ENCODE data around the gene ADARB2. TPM values are rescaled to one million over a fixed set of nuclear protein-coding genes. Genes with fewer than 3 reads are reported as not detected.

The ADARB2 gene
- total RNA-seq, 2 donors from 2014 or later, result 1.1 to 1.8 TPM

DNA sequence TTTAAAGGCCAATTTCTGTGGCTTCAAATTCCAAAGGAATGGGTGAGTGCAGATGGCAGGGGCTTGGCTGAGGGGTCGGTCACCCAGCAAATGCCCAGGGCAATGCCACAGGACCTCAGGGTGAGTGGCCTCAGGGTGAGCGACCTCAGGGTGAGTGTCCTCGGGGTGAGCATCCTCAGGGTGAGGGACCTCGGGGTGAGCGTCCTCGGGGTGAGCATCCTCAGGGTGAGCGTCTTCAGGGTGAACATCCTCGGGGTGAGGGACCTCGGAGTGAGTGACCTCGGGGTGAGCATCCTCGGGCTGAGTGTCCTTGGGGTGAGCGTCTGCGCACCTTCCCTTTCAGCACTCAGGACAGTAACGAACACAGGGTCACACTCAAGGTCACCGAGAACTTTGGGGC, 59.2 kb downstream of the ADARB2 start:
- Mint-ChIP-seq H3K27ac (no peak overlapping the region), H3K36me3 (ENCODE audit: low read depth) (no peaks in the 10 kb centered on the region), H3K9me3 (no peaks in the 10 kb centered on the region), H3K27me3 (ENCODE audit: insufficient read depth) (no peaks in the 10 kb centered on the region), H3K4me1 (no peaks in the 10 kb centered on the region), H3K4me3 (no peak overlapping the region)
- Histone ChIP-seq H3K27me3 (ENCODE audit: control insufficient read depth, insufficient read depth, low read length, poor library complexity, severe bottlenecking) (no peaks in the 10 kb centered on the region), H3K4me1 (ENCODE audit: control insufficient read depth, insufficient read depth, low read length) (no peaks in the 10 kb centered on the region), H3K9ac (ENCODE audit: extremely low read depth, low read length, poor library complexity, severe bottlenecking) (no peak overlapping the region), H3K36me3 (ENCODE audit: control insufficient read depth, insufficient read depth, low read length) (no peaks in the 10 kb centered on the region), H3K9me3 (ENCODE audit: control insufficient read depth, low read length) (no peaks in the 10 kb centered on the region), H3K4me3 (ENCODE audit: low read length) (no peak overlapping the region), H3K27ac (ENCODE audit: low read depth, low read length) (no peak overlapping the region)
- no peak for DNase-seq
- TF ChIP-seq, protein P1, sequence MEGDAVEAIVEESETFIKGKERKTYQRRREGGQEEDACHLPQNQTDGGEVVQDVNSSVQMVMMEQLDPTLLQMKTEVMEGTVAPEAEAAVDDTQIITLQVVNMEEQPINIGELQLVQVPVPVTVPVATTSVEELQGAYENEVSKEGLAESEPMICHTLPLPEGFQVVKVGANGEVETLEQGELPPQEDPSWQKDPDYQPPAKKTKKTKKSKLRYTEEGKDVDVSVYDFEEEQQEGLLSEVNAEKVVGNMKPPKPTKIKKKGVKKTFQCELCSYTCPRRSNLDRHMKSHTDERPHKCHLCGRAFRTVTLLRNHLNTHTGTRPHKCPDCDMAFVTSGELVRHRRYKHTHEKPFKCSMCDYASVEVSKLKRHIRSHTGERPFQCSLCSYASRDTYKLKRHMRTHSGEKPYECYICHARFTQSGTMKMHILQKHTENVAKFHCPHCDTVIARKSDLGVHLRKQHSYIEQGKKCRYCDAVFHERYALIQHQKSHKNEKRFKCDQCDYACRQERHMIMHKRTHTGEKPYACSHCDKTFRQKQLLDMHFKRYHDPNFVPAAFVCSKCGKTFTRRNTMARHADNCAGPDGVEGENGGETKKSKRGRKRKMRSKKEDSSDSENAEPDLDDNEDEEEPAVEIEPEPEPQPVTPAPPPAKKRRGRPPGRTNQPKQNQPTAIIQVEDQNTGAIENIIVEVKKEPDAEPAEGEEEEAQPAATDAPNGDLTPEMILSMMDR (conservative IDR thresholded peaks at IDR 0.05), result no peak
- 89 to 90% methylated on average over 15 of the region's 15 CpGs for WGBS, 2 experiments (ENCODE audit: insufficient coverage in 1 of 2, insufficient read length in 1 of 2)

DNA sequence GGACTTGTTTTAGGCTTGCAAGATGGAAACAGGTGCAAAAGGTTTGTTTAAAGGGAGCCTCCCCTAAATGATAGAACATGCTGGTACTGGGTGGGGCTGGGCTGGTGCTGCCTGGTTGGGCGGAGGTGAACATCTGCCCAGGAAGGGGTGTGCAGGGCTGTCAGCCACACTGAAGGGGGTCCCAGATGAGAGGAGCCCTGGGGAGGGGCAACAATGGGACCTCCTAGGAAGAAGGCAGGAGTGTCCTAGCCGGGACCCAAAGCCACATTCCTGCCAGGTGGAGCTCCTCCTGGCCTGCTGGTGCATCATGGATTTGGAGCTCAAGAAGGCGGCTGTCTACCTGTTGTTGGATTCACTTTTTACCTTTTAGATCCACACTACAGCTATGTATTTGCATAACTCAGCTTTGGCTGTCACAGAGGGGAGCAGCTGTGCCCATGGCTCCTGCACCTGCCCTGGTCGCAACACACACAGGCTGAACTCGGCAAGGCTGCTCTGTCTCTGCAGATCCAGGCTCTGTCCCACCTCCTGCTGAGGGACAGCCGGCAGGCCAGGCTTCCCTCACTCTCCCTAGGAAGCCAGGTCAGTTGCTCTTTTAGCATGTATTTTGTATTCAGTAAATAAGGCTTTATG, 59.9 kb downstream of the ADARB2 start:
- H3K27me3 Mint-ChIP-seq (ENCODE audit: insufficient read depth), result no peaks in the 10 kb centered on the region
- no peak for DNase-seq
- Histone ChIP-seq H3K27ac (ENCODE audit: low read depth, low read length) (no peak overlapping the region), H3K9ac (ENCODE audit: extremely low read depth, low read length, poor library complexity, severe bottlenecking) (no peak overlapping the region), H3K36me3 (ENCODE audit: control insufficient read depth, insufficient read depth, low read length) (no peaks in the 10 kb centered on the region), H3K9me3 (ENCODE audit: control insufficient read depth, low read length) (no peaks in the 10 kb centered on the region), H3K4me1 (ENCODE audit: control insufficient read depth, insufficient read depth, low read length) (no peaks in the 10 kb centered on the region), H3K4me3 (ENCODE audit: low read length) (no peak overlapping the region), H3K27me3 (ENCODE audit: control insufficient read depth, insufficient read depth, low read length, poor library complexity, severe bottlenecking) (no peaks in the 10 kb centered on the region)
- TF ChIP-seq, protein P1 (conservative IDR thresholded peaks at IDR 0.05), result no peak
- no peak overlapping the region for H3K4me3 Mint-ChIP-seq
- H3K4me1 Mint-ChIP-seq, result no peaks in the 10 kb centered on the region
- no peaks in the 10 kb centered on the region for H3K9me3 Mint-ChIP-seq
- H3K36me3 Mint-ChIP-seq (ENCODE audit: low read depth), result no peaks in the 10 kb centered on the region
- WGBS, 2 experiments (ENCODE audit: insufficient coverage in 1 of 2, insufficient read length in 1 of 2), result 82 to 89% methylated on average over 3 to 6 of the region's 6 CpGs
- H3K27ac Mint-ChIP-seq, result no peak overlapping the region

DNA sequence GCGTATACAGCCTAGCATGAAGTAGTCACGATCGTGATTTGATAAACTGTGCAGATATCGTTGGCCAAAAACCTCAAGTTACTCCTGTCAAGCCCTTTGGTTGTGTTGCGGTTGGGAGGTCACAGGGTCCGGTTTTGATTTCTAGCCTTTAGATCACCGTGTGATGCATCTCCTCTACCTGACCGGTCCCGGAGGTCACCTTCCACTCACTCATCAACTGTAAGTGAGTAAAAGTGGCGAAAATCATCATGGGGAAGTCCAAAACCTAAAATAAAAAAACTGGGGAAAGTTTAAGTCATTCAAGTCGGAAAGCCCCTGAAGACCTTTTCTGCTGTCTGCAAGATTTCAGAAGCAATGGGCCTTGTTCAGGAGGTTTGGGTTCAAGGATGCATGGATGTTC, 62.8 kb downstream of the ADARB2 start:
- TF ChIP-seq, protein P1 (conservative IDR thresholded peaks at IDR 0.05), result no peak
- no peaks in the 10 kb centered on the region for H3K4me1 Mint-ChIP-seq
- H3K27me3 ChIP-seq (ENCODE audit: control insufficient read depth, insufficient read depth, low read length, poor library complexity, severe bottlenecking), result no peaks in the 10 kb centered on the region
- H3K27ac Mint-ChIP-seq, result no peak overlapping the region
- H3K9me3 ChIP-seq (ENCODE audit: control insufficient read depth, low read length), result no peaks in the 10 kb centered on the region
- no peaks in the 10 kb centered on the region for H3K36me3 Mint-ChIP-seq (ENCODE audit: low read depth)
- H3K9me3 Mint-ChIP-seq, result no peaks in the 10 kb centered on the region
- H3K27me3 Mint-ChIP-seq (ENCODE audit: insufficient read depth), result peaks cover 2% of the 10 kb centered on the region
- no peak overlapping the region for H3K4me3 ChIP-seq (ENCODE audit: low read length)
- no peaks in the 10 kb centered on the region for H3K4me1 ChIP-seq (ENCODE audit: control insufficient read depth, insufficient read depth, low read length)
- no peak overlapping the region for H3K4me3 Mint-ChIP-seq
- no peak overlapping the region for H3K9ac ChIP-seq (ENCODE audit: extremely low read depth, low read length, poor library complexity, severe bottlenecking)
- no peaks in the 10 kb centered on the region for H3K36me3 ChIP-seq (ENCODE audit: control insufficient read depth, insufficient read depth, low read length)
- no peak overlapping the region for H3K27ac ChIP-seq (ENCODE audit: low read depth, low read length)
- DNase-seq, result no peak
- whole genome bisulfite sequencing, 2 experiments (ENCODE audit: insufficient coverage in 1 of 2, insufficient read length in 1 of 2), result 95 to 100% methylated on average over 7 to 11 of the region's 11 CpGs
